HepG2 (cell line): Measurements from ENCODE around the gene JMJD1C. TPM values are rescaled to one million over a fixed set of nuclear protein-coding genes. Genes with fewer than 3 reads are reported as not detected.

Experiments
- ARID2 ChIP-seq: sonication (generic); formaldehyde crosslinking; IDR thresholded peaks from 2 replicates; pipeline ENCODE4 v1.8.1; 2022; ENCODE audit warnings: mild to moderate bottlenecking, missing genetic modification reagents, borderline replicate concordance
- ARNT ChIP-seq: fragments of 450-650 bp; IDR thresholded peaks from 2 replicates; pipeline ENCODE4 v1.6.1; 2017
- CEBPG ChIP-seq: IDR thresholded peaks from 2 replicates; pipeline ENCODE4 v1.6.1; 2016
- DNMT1 ChIP-seq: sonication (generic); formaldehyde crosslinking; IDR thresholded peaks from 2 replicates; pipeline ENCODE4 v1.5.1; 2020; ENCODE audit warnings: mild to moderate bottlenecking, missing genetic modification reagents
- ELF4 ChIP-seq: sonication (generic); formaldehyde crosslinking; IDR thresholded peaks from 2 replicates; pipeline ENCODE4 v1.5.0; 2020; ENCODE audit warnings: missing genetic modification reagents, mild to moderate bottlenecking, moderate library complexity, borderline replicate concordance
- EP300 ChIP-seq, 3 experiments: sonication (generic) in 1 of 3; formaldehyde crosslinking in 1 of 3; IDR thresholded peaks; 2 replicates each; pipeline versions ENCODE4 v1.5.1 to v1.6.1; 2011 to 2020; ENCODE audit warnings: low read depth in 2 of 3, low read length in 2 of 3, borderline replicate concordance in 1 of 3, improper control_type of control experiment in 1 of 3, mild to moderate bottlenecking in 1 of 3, missing genetic modification reagents in 1 of 3, moderate library complexity in 1 of 3
- HNRNPL ChIP-seq: fragments of 200-400 bp; formaldehyde crosslinking; IDR thresholded peaks from 2 replicates; pipeline ENCODE4 v1.6.1; 2017; ENCODE audit warnings: mild to moderate bottlenecking, low read depth, low read length
- KDM4B ChIP-seq: sonication (generic); formaldehyde crosslinking; IDR thresholded peaks from 2 replicates; pipeline ENCODE4 v1.4.0; 2020; ENCODE audit warnings: missing genetic modification reagents
- KMT2A ChIP-seq: sonication (generic); formaldehyde crosslinking; IDR thresholded peaks from 2 replicates; pipeline ENCODE4 v1.4.0; 2020; ENCODE audit warnings: missing genetic modification reagents
- MIER3 ChIP-seq: IDR thresholded peaks from 2 replicates; pipeline ENCODE4 v1.6.1; 2016; ENCODE audit warnings: missing compliant biosample characterization, borderline replicate concordance
- MLX ChIP-seq: IDR thresholded peaks from 2 replicates; pipeline ENCODE4 v1.6.1; 2016
- MNT ChIP-seq: fragments of 450-650 bp; IDR thresholded peaks from 2 replicates; pipeline ENCODE4 v1.6.1; 2016
- RAD51 ChIP-seq: fragments of 450-650 bp; IDR thresholded peaks from 2 replicates; pipeline ENCODE4 v1.6.1; 2016; ENCODE audit warnings: borderline replicate concordance
- RXRA ChIP-seq: sonication (generic); formaldehyde crosslinking; IDR thresholded peaks from 2 replicates; pipeline ENCODE4 v1.5.1; 2020; ENCODE audit warnings: missing genetic modification reagents
- SMC3 ChIP-seq: IDR thresholded peaks from 2 replicates; pipeline ENCODE4 v1.6.1; 2011; ENCODE audit warnings: low read length, improper control_type of control experiment
- TBX2 ChIP-seq: sonication (generic); formaldehyde crosslinking; IDR thresholded peaks from 2 replicates; pipeline ENCODE4 v1.5.0; 2020; ENCODE audit warnings: missing genetic modification reagents, mild to moderate bottlenecking, borderline replicate concordance
- ZKSCAN8 ChIP-seq: IDR thresholded peaks from 2 replicates; pipeline ENCODE4 v1.6.1; 2016; ENCODE audit warnings: borderline replicate concordance, missing genetic modification reagents, missing compliant biosample characterization
- ZNF235 ChIP-seq: sonication (generic); formaldehyde crosslinking; IDR thresholded peaks from 2 replicates; pipeline ENCODE4 v1.8.1; 2023; ENCODE audit warnings: mild to moderate bottlenecking, missing genetic modification reagents, borderline replicate concordance
- ZNF333 ChIP-seq: sonication (generic); formaldehyde crosslinking; IDR thresholded peaks from 2 replicates; pipeline ENCODE4 v1.4.0; 2020; ENCODE audit warnings: mild to moderate bottlenecking, missing genetic modification reagents, borderline replicate concordance
- ZNF552 ChIP-seq: sonication (generic); formaldehyde crosslinking; IDR thresholded peaks from 2 replicates; pipeline ENCODE4 v1.9.0; 2022; ENCODE audit warnings: missing genetic modification reagents, mild to moderate bottlenecking, borderline replicate concordance
- ZNF563 ChIP-seq: sonication (generic); formaldehyde crosslinking; IDR thresholded peaks from 2 replicates; pipeline ENCODE4 v1.8.0; 2022; ENCODE audit warnings: mild to moderate bottlenecking, moderate library complexity, missing genetic modification reagents
- ZNF598 ChIP-seq: sonication (generic); formaldehyde crosslinking; IDR thresholded peaks from 2 replicates; pipeline ENCODE4 v1.5.1; 2020; ENCODE audit warnings: mild to moderate bottlenecking, missing genetic modification reagents, borderline replicate concordance
- ZNF724P ChIP-seq: sonication (generic); formaldehyde crosslinking; IDR thresholded peaks from 2 replicates; pipeline ENCODE4 v1.8.0; 2022; ENCODE audit warnings: missing genetic modification reagents, borderline replicate concordance
- ZSCAN22 ChIP-seq: sonication (generic); formaldehyde crosslinking; IDR thresholded peaks from 2 replicates; pipeline ENCODE4 v1.4.0; 2020; ENCODE audit warnings: mild to moderate bottlenecking, missing genetic modification reagents
- polyA plus RNA-seq, 8 experiments: library from polyadenylated mRNA; depleted of rRNA in 3 of 8; stranded (reverse) in 7 of 8; unstranded in 1 of 8; fragments of >200 nt; fragmentation: Illumina TruSeq in 4 of 8; extraction: Trizol in 4 of 8; gene quantifications; 2 replicates each; pipeline versions ENCODE4 v1.2.1 to v1.2.3, GENCODE V29; 2011 to 2016; ENCODE audit warnings: low read depth in 4 of 8, missing spikeins in 1 of 8, mixed read lengths in 1 of 8; ENCODE audit not compliant: insufficient read depth in 1 of 8
- total RNA-seq, 5 experiments: library from RNA; depleted of rRNA; stranded (reverse); fragments of >200 nt; fragmentation: Illumina TruSeq; extraction: Trizol; gene quantifications; 2 replicates each; pipeline ENCODE4 v1.2.3, GENCODE V29; 2016; ENCODE audit warnings: low read depth in 1 of 5

JMJD1C gene
- total and polyA plus RNA-seq, 2 of the 13 experiments (the other 11 are each of a cell fraction or from before 2014, with no cell fraction given), result 42.3 to 42.7 TPM

DNA sequence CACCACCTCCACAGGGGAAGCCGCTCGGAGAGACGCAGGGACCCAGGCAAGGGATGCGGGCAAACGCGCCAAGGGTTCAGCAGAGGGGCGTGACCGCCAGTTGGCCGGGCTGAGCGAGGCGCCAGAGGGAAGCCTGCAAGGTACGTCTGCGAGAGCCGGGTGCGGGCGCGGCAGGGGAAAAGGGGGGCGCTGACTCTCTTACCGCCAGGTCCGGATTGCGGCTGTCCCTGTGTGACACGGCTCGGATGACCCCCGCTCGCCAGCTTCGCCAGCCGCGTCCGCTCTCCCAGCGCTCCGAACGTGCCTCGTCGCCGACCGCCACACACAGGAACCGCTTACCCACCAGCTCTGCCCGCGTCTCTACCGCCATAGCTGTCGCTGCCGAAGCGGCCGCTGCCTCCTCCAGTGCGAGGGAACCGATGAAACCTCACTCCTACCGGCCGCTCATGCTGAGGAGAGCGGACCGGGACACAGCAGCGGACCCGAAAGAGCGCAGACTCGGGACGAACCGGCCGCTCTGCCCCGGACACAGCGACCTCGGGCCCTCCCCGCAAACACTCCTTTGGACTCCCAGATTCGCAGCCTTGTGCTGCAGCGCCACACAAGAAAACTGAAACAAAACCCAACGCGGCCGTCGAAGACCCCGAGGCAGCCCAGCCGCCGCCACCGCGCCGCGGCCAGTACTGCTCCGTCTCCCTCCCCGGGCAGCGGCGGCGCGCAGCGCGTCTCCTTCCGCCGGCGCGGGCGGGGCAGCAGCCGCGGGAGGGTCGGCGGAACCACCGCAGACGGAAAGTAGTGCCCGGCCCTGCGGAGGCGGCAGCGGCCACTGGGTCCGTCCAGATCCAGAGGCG is at the start of gene JMJD1C (continued):
- TF ChIP-seq ZNF235 (CRISPR knock-in tag), result 0 out of 2 replicates have a peak, but pooled peaks have one; percentile 56
- no peak for TF ChIP-seq ARNT
- TF ChIP-seq ZSCAN22 (CRISPR knock-in tag), result 0 out of 2 replicates have a peak, but pooled peaks have one; percentile 41
- peak; percentile 68; the same call in 1 of the 2 replicates for TF ChIP-seq ZNF724P
- TF ChIP-seq MIER3, result no peak
- peak; percentile 49 for TF ChIP-seq RXRA (CRISPR knock-in tag)
- no peak for TF ChIP-seq KDM4B (CRISPR knock-in tag)
- no peak for TF ChIP-seq RAD51
- no peak for TF ChIP-seq SMC3
- no peak for TF ChIP-seq ZKSCAN8 (CRISPR knock-in tag)
- peak; percentile 30 to 56; a peak in 2 of 4 replicates for TF ChIP-seq EP300 (IDR thresholded peaks at IDR 0.05; ENCODE audit: low read depth in 2 of 2, low read length in 2 of 2)
- TF ChIP-seq EP300 (CRISPR knock-in tag; IDR thresholded peaks at IDR 0.05; ENCODE audit: borderline replicate concordance), result no peak
- peak; percentile 91 for TF ChIP-seq KMT2A (CRISPR knock-in tag)
- TF ChIP-seq ARID2 (CRISPR knock-in tag), result peak; percentile 56; the same call in 1 of the 2 replicates
- no peak for TF ChIP-seq ZNF563 (CRISPR knock-in tag)
- TF ChIP-seq HNRNPL, result no peak
- peak; percentile 50; the same call in 1 of the 2 replicates for TF ChIP-seq DNMT1 (CRISPR knock-in tag)
- peak; percentile 19; the same call in 1 of the 2 replicates for TF ChIP-seq TBX2
- TF ChIP-seq ZNF552 (CRISPR knock-in tag), result peak; percentile 73; the same call in 1 of the 2 replicates
- TF ChIP-seq ZNF333 (CRISPR knock-in tag), result 0 out of 2 replicates have a peak, but pooled peaks have one; percentile 67
- TF ChIP-seq MNT, result no peak
- no peak for TF ChIP-seq ELF4
- no peak for TF ChIP-seq ZNF598
- TF ChIP-seq MLX (CRISPR knock-in tag), result no peak
- no peak for TF ChIP-seq CEBPG (CRISPR knock-in tag)
